NCI-H1048 (cell line): ENCODE data around the gene RHBDD3.

Experiments used
- DNase-seq: peaks from one replicate; lab custom pipeline; 2025; lab: John Stamatoyannopoulos, UW

Gene RHBDD3

GRCh38 chr22:29216873-29217666, 50.7 kb downstream of the RHBDD3 start:
- DNase-seq: no peak

DNA sequence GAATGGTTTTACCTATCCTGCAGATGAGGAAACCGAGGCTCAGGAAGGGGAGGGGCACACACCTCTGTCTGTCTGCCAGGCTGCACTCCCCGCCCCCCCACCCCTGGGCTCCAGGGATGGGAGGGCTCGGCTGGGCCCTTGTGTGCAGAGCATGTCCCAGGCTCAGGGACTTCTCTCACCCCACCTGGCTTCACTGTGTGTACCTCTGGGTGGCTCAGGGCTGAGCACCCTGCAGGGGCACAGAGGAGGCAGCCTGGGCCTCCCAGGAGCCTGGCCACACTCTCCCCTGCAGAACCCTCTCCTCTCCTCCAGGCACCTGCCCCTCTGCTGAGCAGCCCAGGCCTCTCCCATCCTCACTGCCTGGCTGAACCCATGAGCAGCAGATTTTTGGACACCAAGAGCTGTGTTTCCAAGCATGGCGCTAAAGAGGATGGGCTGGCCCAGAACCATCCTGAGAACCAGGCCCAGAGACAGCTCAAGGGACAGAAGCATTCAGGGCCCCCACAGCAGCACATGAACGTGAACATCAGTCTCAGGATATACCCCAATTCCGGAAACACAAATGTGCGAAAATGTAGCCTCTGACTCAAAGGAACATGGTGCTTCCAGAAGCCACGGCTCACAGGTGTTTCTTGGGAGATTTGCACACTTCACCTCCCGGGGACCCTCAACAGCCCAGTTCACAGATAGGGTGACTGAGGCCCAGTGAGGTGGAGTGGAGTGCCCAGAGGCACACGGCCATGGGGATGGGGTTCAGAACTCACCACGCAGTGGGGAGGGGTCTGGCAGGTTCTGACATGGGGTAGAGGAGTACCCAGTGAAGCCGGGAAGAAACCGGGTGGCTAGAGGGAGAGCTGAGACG, 51.5 kb downstream of the RHBDD3 start:
- no peak for DNase-seq

DNA sequence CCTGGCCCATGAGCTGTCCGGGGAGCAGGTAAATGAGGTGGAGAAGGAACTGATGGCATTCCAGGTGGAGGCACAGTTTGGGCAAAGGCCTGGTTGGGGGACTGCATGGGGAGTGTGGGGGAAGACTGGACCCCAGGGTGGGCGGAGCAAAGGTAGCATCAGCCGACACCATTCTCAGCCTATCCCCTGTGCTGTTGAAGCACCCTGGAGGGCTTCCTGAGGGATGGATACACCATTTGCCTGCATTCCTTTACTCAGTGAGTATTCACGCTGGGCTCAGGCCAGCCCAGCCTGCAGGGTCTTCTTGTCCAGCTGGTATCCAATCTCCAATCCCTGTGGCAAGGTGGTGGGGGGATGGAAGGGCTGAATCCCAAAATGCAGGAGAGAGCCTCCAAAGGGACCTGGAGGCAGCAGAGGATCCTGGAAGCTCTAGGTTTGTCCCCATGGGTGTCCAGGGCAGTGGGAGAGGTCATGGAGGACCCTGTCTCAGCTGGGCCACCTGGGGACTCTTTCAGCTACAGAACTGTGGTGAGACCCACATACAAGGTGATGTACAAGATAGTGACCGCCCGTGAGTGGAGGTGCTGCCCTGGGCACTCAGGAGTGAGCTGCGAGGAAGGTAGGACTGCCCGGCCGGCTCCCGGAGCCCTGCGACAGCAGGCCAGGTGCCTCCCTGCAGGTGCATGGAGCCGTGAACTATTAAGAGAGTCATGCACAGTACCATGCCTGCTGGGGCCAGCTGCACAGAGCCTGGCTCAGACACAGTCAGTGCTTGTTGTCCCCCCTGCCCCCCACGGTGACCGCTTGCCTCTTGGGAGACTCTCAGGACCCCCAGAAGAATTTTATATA, 52.5 kb downstream of the RHBDD3 start:
- DNase-seq: no peak

DNA sequence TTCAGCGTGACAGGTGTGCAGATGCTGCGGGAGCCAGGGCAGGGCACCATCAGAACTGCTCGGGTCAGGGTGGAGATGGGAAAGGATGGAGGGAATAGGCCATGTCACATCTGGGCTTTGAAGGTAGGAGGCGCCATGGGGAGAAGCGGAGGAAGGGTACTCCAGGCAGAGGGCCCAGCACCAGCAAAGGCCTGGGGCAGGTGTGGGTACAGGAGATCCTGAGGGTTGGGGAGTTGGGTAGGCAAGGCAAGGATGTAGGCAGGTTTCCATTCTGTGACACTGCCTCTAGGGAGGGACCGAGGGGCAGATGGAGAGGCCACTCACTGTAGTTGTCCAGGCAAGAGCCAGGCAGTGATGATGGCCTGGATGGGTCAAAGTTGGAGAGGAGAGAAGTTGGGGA, 53.5 kb downstream of the RHBDD3 start:
- DNase-seq: no peak

- no peak for DNase-seq
These were observed 54.3 kb downstream of the RHBDD3 start for GRCh38 chr22:29213493-29213892.

- DNase-seq: no peak
These were observed 55.0 kb downstream of the RHBDD3 start for GRCh38 chr22:29212743-29213142.

GRCh38 chr22:29211466-29211865, 56.3 kb downstream of the RHBDD3 start:
- no peak for DNase-seq

GRCh38 chr22:29211066-29211465, 56.7 kb downstream of the RHBDD3 start:
- DNase-seq: no peak
